Erythroblast (primary cell): ENCODE data around the gene NCOA5.

Source experiments
- DNase-seq, 2 experiments: peaks; one replicate each; lab custom pipeline; 2025; lab: John Stamatoyannopoulos, UW
- GATA1 ChIP-seq: IDR thresholded peaks from 2 replicates; pipeline ENCODE4 v1.6.1; 2011; ENCODE audit warnings: low read depth, mild to moderate bottlenecking, control low read depth, low read length, moderate library complexity
- POLR2A ChIP-seq: IDR thresholded peaks from 2 replicates; pipeline ENCODE4 v1.6.1; 2011; ENCODE audit warnings: mild to moderate bottlenecking, low read length

NCOA5 gene

GRCh38 chr20:46089167-46089416 lies 670 bp downstream of the NCOA5 start:
- TF ChIP-seq GATA1 (no peak), POLR2A (no peak)
- no peak for DNase-seq

- DNase-seq = peak; percentile 27 to 36
- TF ChIP-seq GATA1 = no peak
- no peak for TF ChIP-seq POLR2A
These were observed 1.2 kb downstream of the NCOA5 start for GRCh38 chr20:46088409-46089166.

- peak; percentile 11 to 13 for DNase-seq
- TF ChIP-seq GATA1 (no peak), POLR2A (no peak)
These were observed 2.6 kb downstream of the NCOA5 start for GRCh38 chr20:46087161-46087560.

GRCh38 chr20:46085179-46085851 lies 4.4 kb downstream of the NCOA5 start:
- TF ChIP-seq GATA1 = no peak
- TF ChIP-seq POLR2A = no peak
- DNase-seq = no peak

GRCh38 chr20:46084805-46085178 lies 5.0 kb downstream of the NCOA5 start:
- DNase-seq = no peak
- no peak for TF ChIP-seq GATA1
- no peak for TF ChIP-seq POLR2A

GRCh38 chr20:46083531-46084061 lies 6.2 kb downstream of the NCOA5 start:
- TF ChIP-seq POLR2A = no peak
- no peak for TF ChIP-seq GATA1
- DNase-seq = no peak

- TF ChIP-seq GATA1 (no peak), POLR2A (no peak)
- DNase-seq = no peak
These were observed 6.7 kb downstream of the NCOA5 start for GRCh38 chr20:46083101-46083500.

GRCh38 chr20:46081074-46081473 lies 8.7 kb downstream of the NCOA5 start:
- TF ChIP-seq POLR2A = no peak
- no peak for TF ChIP-seq GATA1
- DNase-seq = no peak

- DNase-seq = no peak
These were observed 10.8 kb downstream of the NCOA5 start for GRCh38 chr20:46078954-46079353.

GRCh38 chr20:46077642-46078305 lies 12.0 kb downstream of the NCOA5 start:
- no peak for DNase-seq
- TF ChIP-seq POLR2A = no peak
- TF ChIP-seq GATA1 = no peak

More at GRCh38 chr20:46078954-46079353, 10.8 kb downstream of the NCOA5 start:
- TF ChIP-seq GATA1 (no peak), POLR2A (no peak)

GRCh38 chr20:46076806-46077205 lies 13.0 kb downstream of the NCOA5 start:
- TF ChIP-seq POLR2A = no peak
- no peak for TF ChIP-seq GATA1
- DNase-seq = no peak

- TF ChIP-seq POLR2A (no peak), GATA1 (no peak)
- no peak for DNase-seq
These were observed 15.8 kb downstream of the NCOA5 start for GRCh38 chr20:46074006-46074405.

GRCh38 chr20:46073443-46073842 lies 16.3 kb downstream of the NCOA5 start:
- DNase-seq = no peak
- TF ChIP-seq POLR2A (no peak), GATA1 (no peak)

- no peak for DNase-seq
- TF ChIP-seq POLR2A (no peak), GATA1 (no peak)
These were observed 16.7 kb downstream of the NCOA5 start for GRCh38 chr20:46073024-46073423.
